SK-N-SH (cell line): ENCODE results near the gene TOR4A. TPM values are rescaled to one million over a fixed set of nuclear protein-coding genes. Genes with fewer than 3 reads are reported as not detected.

Experiments used
- CTCF ChIA-PET: fragments of 300-600, 350-600 bp; formaldehyde crosslinking; extraction: SDS; loops from one replicate; lab custom pipeline; 2021; lab: Yijun Ruan, JAX
- POLR2A ChIA-PET: fragments of 350-600 bp; sonication (Branson Sonifier 250); formaldehyde crosslinking; extraction: SDS; loops from one replicate; lab custom pipeline; 2020; ENCODE audit warnings: antibody characterized with exemption, inconsistent platforms; lab: Yijun Ruan, JAX
- DNase-seq: peaks from one replicate; pipeline ENCODE4 v3.0.0; 2012
- H2AFZ ChIP-seq: fragments of 200-600 bp; sonication (generic); 2 replicates; pipeline ENCODE4 v1.8.1; 2016; ENCODE audit warnings: antibody characterized with exemption, mild to moderate bottlenecking, low read depth
- H3F3A ChIP-seq: fragments of 200-600 bp; sonication (generic); replicated peaks from 2 replicates; pipeline ENCODE3; 2016; ENCODE audit warnings: antibody characterized with exemption, mild to moderate bottlenecking; ENCODE audit not compliant: insufficient read depth
- H3K27ac ChIP-seq, 2 experiments: fragments of 200-500 bp in 1 of 2; fragments of 200-600 bp in 1 of 2; sonication (Bioruptor generic) in 1 of 2; sonication (generic), shearing (Covaris generic) in 1 of 2; 2 replicates each; pipeline versions ENCODE4 v1.5.1 to v1.6.1; 2014 to 2016; ENCODE audit warnings: low read depth in 2 of 2, inconsistent platforms in 1 of 2, low read length in 1 of 2, mild to moderate bottlenecking in 1 of 2, mixed read lengths in 1 of 2
- H3K27me3 ChIP-seq: fragments of 200-600 bp; sonication (generic), shearing (Covaris generic); 2 replicates; pipeline ENCODE4 v1.6.1; 2016; ENCODE audit warnings: mixed run types; ENCODE audit not compliant: insufficient read depth
- H3K36me3 ChIP-seq, 2 experiments: fragments of 200-500 bp in 1 of 2; fragments of 200-600 bp in 1 of 2; sonication (Bioruptor generic) in 1 of 2; sonication (generic) in 1 of 2; replicated peaks in 1 of 2; 2 replicates each; pipeline versions ENCODE3 to v1.5.1; 2014 to 2016; ENCODE audit warnings: low read length in 1 of 2, mild to moderate bottlenecking in 1 of 2; ENCODE audit not compliant: insufficient read depth in 2 of 2, control insufficient read depth in 1 of 2
- H3K4me1 ChIP-seq, 2 experiments: fragments of 200-500 bp in 1 of 2; fragments of 200-600 bp in 1 of 2; sonication (Bioruptor generic) in 1 of 2; sonication (generic), shearing (Covaris generic) in 1 of 2; 2 replicates each; pipeline versions ENCODE4 v1.5.1 to v1.6.1; 2014 to 2016; ENCODE audit warnings: low read depth in 1 of 2, low read length in 1 of 2, mixed run types in 1 of 2; ENCODE audit not compliant: insufficient read depth in 2 of 2, control insufficient read depth in 1 of 2
- H3K4me2 ChIP-seq: fragments of 200-600 bp; sonication (generic), shearing (Covaris generic); 2 replicates; pipeline ENCODE4 v1.6.1; 2017; ENCODE audit warnings: mixed run types
- H3K4me3 ChIP-seq, 2 experiments: fragments of 200-500 bp in 1 of 2; fragments of 200-600 bp in 1 of 2; sonication (Bioruptor generic) in 1 of 2; sonication (generic), shearing (Covaris generic) in 1 of 2; 2 replicates each; pipeline versions ENCODE4 v1.5.1 to v1.8.1; 2014 to 2016; ENCODE audit warnings: low read depth in 2 of 2, inconsistent platforms in 1 of 2, low read length in 1 of 2, mild to moderate bottlenecking in 1 of 2, mixed read lengths in 1 of 2, moderate library complexity in 1 of 2
- H3K79me2 ChIP-seq: fragments of 200-600 bp; sonication (generic); 2 replicates; pipeline ENCODE4 v1.8.1; 2017; ENCODE audit warnings: mild to moderate bottlenecking; ENCODE audit not compliant: insufficient read depth
- H3K9ac ChIP-seq: fragments of 200-600 bp; sonication (generic); 2 replicates; pipeline ENCODE4 v1.6.1; 2017; ENCODE audit warnings: mixed run types
- H3K9me2 ChIP-seq: fragments of 200-600 bp; sonication (generic); 2 replicates; pipeline ENCODE4 v1.6.1; 2017; ENCODE audit warnings: mixed run types
- H3K9me3 ChIP-seq: fragments of 200-600 bp; sonication (generic); 2 replicates; pipeline ENCODE4 v1.6.1; 2017; ENCODE audit warnings: mixed run types, mild to moderate bottlenecking, moderate library complexity
- H4K20me1 ChIP-seq: fragments of 200-600 bp; sonication (generic); 2 replicates; pipeline ENCODE4 v1.6.1; 2017; ENCODE audit warnings: mild to moderate bottlenecking, mixed run types; ENCODE audit not compliant: insufficient read depth
- CHD2 ChIP-seq: fragments of 150-350 bp; IDR thresholded peaks from 2 replicates; pipeline ENCODE4 v1.6.1; 2018; ENCODE audit warnings: low read length; ENCODE audit not compliant: partially characterized antibody
- EP300 ChIP-seq, 2 experiments: IDR thresholded peaks; 2 replicates each; pipeline versions ENCODE4 v1.4.0 to v1.6.1; 2012; ENCODE audit warnings: borderline replicate concordance in 1 of 2, low read depth in 1 of 2, low read length in 1 of 2
- EZH2phosphoT487 ChIP-seq: fragments of 200-600 bp; sonication (generic); IDR thresholded peaks from 2 replicates; pipeline ENCODE4 v1.6.1; 2017; ENCODE audit warnings: low read depth, mixed run types, mild to moderate bottlenecking, antibody characterized with exemption, moderate library complexity, borderline replicate concordance
- FOSL2 ChIP-seq: IDR thresholded peaks from 2 replicates; pipeline ENCODE4 v1.4.0; 2012; ENCODE audit warnings: low read depth, mild to moderate bottlenecking, moderate library complexity, borderline replicate concordance
- GABPA ChIP-seq: IDR thresholded peaks from 2 replicates; pipeline ENCODE4 v1.4.0; 2012; ENCODE audit warnings: low read depth, mild to moderate bottlenecking
- MEF2A ChIP-seq: IDR thresholded peaks from 2 replicates; pipeline ENCODE4 v1.4.0; 2012; ENCODE audit warnings: low read depth, borderline replicate concordance
- NRF1 ChIP-seq: IDR thresholded peaks from 2 replicates; pipeline ENCODE4 v1.6.1; 2012; ENCODE audit warnings: low read depth, mild to moderate bottlenecking, low read length
- RAD21 ChIP-seq: IDR thresholded peaks from 2 replicates; pipeline ENCODE4 v1.6.1; 2012; ENCODE audit warnings: mild to moderate bottlenecking, low read length
- RFX5 ChIP-seq: IDR thresholded peaks from 2 replicates; pipeline ENCODE4 v1.6.1; 2012; ENCODE audit warnings: mild to moderate bottlenecking, improper control_type of control experiment, low read length
- SIN3A ChIP-seq: IDR thresholded peaks from 2 replicates; pipeline ENCODE4 v1.6.1; 2012; ENCODE audit warnings: low read depth, mild to moderate bottlenecking, low read length, moderate library complexity, borderline replicate concordance
- SMC3 ChIP-seq: IDR thresholded peaks from 2 replicates; pipeline ENCODE4 v1.6.1; 2012; ENCODE audit warnings: low read depth, low read length, improper control_type of control experiment
- WGBS: methylation state at CpG from one replicate; pipeline ENCODE4 v1.1.6; 2017; ENCODE audit warnings: low lambda C conversion rate; 5-methylcytosine and 5-hydroxymethylcytosine counted together
- polyA plus RNA-seq, 3 experiments: library from polyadenylated mRNA; depleted of rRNA; stranded (reverse); fragments of >200 nt; gene quantifications; 2 replicates each; pipeline ENCODE4 v1.2.3, GENCODE V29; 2012
- TF ChIP-seq, protein P1 (sequence below): fragments of 200-600 bp; sonication (generic); IDR thresholded peaks from 2 replicates; pipeline ENCODE4 v1.6.1; 2017; ENCODE audit warnings: antibody characterized with exemption, mild to moderate bottlenecking, moderate library complexity
- TF ChIP-seq, protein P2 (sequence below): IDR thresholded peaks from 2 replicates; pipeline ENCODE4; 2012
- TF ChIP-seq, protein P3 (sequence below): IDR thresholded peaks from 2 replicates; pipeline ENCODE4 v1.4.0; 2012; ENCODE audit warnings: low read depth, borderline replicate concordance
- TF ChIP-seq, protein P4 (sequence below): fragments of 150-350 bp; IDR thresholded peaks from 2 replicates; pipeline ENCODE4 v1.6.1; 2016; ENCODE audit warnings: mild to moderate bottlenecking, low read depth, low read length
- TF ChIP-seq, protein P5 (sequence below): IDR thresholded peaks from 2 replicates; pipeline ENCODE4 v1.4.0; 2012; ENCODE audit warnings: low read depth
- TF ChIP-seq, protein P6 (sequence below): IDR thresholded peaks from 2 replicates; pipeline ENCODE4 v1.4.0; 2012; ENCODE audit warnings: low read depth, borderline replicate concordance

Gene TOR4A
- polyA plus RNA-seq, 1 of the 3 experiments (the other 2 are of a cell fraction) = 0.81 TPM

DNA sequence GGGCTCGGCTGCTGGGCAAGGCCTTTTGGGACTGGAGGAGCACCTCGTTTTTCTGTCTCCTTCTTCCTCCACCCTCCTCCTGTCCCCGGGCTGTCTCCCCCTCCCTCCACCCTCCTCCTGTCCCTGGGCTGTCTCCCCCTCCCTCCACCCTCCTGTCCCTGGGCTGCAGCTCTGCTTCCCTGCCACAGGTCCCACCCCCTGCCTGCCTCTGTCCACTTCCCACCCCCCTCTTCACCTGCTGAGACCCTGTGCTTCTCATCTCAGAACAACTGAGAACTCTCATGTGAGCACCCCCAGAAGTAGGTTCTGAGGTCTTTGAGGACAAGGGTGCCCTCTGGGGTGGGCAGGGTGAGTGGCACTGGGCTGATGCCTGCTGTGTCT lies 5.8 kb upstream of the TOR4A start:
- Histone ChIP-seq H3K9ac (no peak overlapping the region), H3F3A (peaks cover 8% of the 10 kb centered on the region), H3K4me1 (no peaks in the 10 kb centered on the region; a peak in 2 of 4 replicates), H3K27ac (no peak overlapping the region), H3K4me2 (no peak overlapping the region), H3K9me2 (no peaks in the 10 kb centered on the region), H4K20me1 (0 out of 2 replicates have a peak, but pooled peaks cover 3% of the 10 kb centered on the region), H3K27me3 (no peaks in the 10 kb centered on the region), H3K79me2 (no peaks in the 10 kb centered on the region), H3K36me3 (peaks cover 19 to 41% of the 10 kb centered on the region in 2 experiments), H3K4me3 (no peak overlapping the region), H3K9me3 (no peaks in the 10 kb centered on the region), H2AFZ (no peak overlapping the region)
- TF ChIP-seq, protein P1, sequence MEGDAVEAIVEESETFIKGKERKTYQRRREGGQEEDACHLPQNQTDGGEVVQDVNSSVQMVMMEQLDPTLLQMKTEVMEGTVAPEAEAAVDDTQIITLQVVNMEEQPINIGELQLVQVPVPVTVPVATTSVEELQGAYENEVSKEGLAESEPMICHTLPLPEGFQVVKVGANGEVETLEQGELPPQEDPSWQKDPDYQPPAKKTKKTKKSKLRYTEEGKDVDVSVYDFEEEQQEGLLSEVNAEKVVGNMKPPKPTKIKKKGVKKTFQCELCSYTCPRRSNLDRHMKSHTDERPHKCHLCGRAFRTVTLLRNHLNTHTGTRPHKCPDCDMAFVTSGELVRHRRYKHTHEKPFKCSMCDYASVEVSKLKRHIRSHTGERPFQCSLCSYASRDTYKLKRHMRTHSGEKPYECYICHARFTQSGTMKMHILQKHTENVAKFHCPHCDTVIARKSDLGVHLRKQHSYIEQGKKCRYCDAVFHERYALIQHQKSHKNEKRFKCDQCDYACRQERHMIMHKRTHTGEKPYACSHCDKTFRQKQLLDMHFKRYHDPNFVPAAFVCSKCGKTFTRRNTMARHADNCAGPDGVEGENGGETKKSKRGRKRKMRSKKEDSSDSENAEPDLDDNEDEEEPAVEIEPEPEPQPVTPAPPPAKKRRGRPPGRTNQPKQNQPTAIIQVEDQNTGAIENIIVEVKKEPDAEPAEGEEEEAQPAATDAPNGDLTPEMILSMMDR = no peak
- no peak for TF ChIP-seq CHD2
- TF ChIP-seq, protein P2, sequence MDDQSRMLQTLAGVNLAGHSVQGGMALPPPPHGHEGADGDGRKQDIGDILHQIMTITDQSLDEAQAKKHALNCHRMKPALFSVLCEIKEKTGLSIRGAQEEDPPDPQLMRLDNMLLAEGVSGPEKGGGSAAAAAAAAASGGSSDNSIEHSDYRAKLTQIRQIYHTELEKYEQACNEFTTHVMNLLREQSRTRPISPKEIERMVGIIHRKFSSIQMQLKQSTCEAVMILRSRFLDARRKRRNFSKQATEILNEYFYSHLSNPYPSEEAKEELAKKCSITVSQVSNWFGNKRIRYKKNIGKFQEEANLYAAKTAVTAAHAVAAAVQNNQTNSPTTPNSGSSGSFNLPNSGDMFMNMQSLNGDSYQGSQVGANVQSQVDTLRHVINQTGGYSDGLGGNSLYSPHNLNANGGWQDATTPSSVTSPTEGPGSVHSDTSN = no peak
- no peak for TF ChIP-seq SIN3A
- no peak for TF ChIP-seq NRF1
- TF ChIP-seq MEF2A = no peak
- TF ChIP-seq, protein P3, sequence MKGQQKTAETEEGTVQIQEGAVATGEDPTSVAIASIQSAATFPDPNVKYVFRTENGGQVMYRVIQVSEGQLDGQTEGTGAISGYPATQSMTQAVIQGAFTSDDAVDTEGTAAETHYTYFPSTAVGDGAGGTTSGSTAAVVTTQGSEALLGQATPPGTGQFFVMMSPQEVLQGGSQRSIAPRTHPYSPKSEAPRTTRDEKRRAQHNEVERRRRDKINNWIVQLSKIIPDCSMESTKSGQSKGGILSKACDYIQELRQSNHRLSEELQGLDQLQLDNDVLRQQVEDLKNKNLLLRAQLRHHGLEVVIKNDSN = no peak
- no peak for TF ChIP-seq RFX5
- no peak for TF ChIP-seq EZH2phosphoT487
- TF ChIP-seq SMC3 = no peak
- TF ChIP-seq EP300 (IDR thresholded peaks at IDR 0.05; ENCODE audit: borderline replicate concordance in 1 of 2, low read depth in 1 of 2, low read length in 1 of 2) = no peak
- TF ChIP-seq RAD21 = no peak
- TF ChIP-seq, protein P4, sequence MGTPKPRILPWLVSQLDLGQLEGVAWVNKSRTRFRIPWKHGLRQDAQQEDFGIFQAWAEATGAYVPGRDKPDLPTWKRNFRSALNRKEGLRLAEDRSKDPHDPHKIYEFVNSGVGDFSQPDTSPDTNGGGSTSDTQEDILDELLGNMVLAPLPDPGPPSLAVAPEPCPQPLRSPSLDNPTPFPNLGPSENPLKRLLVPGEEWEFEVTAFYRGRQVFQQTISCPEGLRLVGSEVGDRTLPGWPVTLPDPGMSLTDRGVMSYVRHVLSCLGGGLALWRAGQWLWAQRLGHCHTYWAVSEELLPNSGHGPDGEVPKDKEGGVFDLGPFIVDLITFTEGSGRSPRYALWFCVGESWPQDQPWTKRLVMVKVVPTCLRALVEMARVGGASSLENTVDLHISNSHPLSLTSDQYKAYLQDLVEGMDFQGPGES = no peak
- TF ChIP-seq GABPA = no peak
- TF ChIP-seq, protein P5, sequence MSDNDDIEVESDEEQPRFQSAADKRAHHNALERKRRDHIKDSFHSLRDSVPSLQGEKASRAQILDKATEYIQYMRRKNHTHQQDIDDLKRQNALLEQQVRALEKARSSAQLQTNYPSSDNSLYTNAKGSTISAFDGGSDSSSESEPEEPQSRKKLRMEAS = no peak
- TF ChIP-seq, protein P6, sequence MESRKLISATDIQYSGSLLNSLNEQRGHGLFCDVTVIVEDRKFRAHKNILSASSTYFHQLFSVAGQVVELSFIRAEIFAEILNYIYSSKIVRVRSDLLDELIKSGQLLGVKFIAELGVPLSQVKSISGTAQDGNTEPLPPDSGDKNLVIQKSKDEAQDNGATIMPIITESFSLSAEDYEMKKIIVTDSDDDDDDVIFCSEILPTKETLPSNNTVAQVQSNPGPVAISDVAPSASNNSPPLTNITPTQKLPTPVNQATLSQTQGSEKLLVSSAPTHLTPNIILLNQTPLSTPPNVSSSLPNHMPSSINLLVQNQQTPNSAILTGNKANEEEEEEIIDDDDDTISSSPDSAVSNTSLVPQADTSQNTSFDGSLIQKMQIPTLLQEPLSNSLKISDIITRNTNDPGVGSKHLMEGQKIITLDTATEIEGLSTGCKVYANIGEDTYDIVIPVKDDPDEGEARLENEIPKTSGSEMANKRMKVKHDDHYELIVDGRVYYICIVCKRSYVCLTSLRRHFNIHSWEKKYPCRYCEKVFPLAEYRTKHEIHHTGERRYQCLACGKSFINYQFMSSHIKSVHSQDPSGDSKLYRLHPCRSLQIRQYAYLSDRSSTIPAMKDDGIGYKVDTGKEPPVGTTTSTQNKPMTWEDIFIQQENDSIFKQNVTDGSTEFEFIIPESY = no peak
- no peak for TF ChIP-seq FOSL2
- 71% methylated on average over 3 of the region's 3 CpGs for WGBS
- CTCF ChIA-PET = interaction anchor here (1.5 to 2.8 kb wide), 3 partner anchors 14 to 151 kb away, joined by 3 to 16 read pairs (median 6); partner anchors contain the start of genes EXD3 and NOXA1
- DNase-seq = no peak
- POLR2A ChIA-PET = no interaction called here
